Measurements from ENCODE around the gene AIG1.
A peak's percentile ranks its signal among the peaks of the same experiment; 100 is the strongest.

- TF ChIP-seq CTCF (IDR thresholded peaks at IDR 0.05; ENCODE audit: poor library complexity) (peak; percentile 35), EZH2 (IDR thresholded peaks at IDR 0.05; ENCODE audit: borderline replicate concordance) (no peak)
Observed at GRCh38 chr6:143060354-143060805, 309 bp upstream of the AIG1 start.

All from hepatocyte (in vitro differentiated cells).